HG03520 (cell line): ENCODE results near the gene CHEK1.
"Not testable (repeated sequence)": the region's sequence is repeated elsewhere in the genome, so short reads cannot be mapped to it uniquely, and the experiment has no call there.

Experiments used
- ATAC-seq: cut with Tn5 transposase; IDR thresholded peaks from one replicate; pipeline ENCODE4 v1.9.1; 2021; ENCODE audit warnings: mild to moderate bottlenecking, moderate library complexity; ENCODE audit not compliant: unreplicated experiment

Gene CHEK1

DNA sequence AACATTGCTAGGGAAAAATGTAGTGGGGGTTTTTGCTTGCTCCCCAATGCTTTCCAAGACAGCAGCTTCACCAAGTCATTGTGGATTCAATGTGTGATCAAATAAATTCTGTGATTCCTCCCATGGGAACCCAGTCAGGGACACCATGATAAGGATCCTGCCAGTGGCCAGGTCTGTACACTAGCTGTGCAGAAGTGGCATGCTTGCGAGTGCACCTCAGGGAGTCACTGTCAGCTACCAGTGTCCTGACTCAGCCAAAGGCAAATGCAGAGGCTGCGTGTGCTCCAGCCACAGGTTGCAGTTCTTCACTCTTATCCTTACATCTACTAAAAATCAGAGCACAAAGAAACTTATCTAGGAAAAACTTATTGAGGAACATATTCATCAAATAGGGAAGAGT is 65.0 kb downstream of the CHEK1 start:
- ATAC-seq = no peak

DNA sequence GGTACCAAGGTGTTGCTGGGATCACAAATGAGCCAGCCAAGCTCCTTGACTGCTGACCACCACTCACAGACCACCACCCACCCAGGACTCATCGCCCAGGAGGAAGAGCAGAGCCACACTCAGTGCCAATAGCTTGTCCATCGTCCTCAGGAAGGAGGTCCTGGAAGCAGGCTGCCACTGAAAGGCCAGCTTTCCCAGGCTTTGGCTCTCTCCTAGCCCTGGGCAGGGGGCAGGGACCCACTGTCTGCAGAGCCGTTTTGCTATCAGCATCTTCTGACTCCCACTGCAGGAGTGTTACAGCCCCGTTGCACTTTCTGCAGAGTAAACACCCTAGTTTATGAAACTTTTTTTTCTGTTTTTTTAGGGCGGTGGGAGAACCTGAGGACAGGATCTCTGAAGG is 67.9 kb downstream of the CHEK1 start:
- no peak for ATAC-seq

DNA sequence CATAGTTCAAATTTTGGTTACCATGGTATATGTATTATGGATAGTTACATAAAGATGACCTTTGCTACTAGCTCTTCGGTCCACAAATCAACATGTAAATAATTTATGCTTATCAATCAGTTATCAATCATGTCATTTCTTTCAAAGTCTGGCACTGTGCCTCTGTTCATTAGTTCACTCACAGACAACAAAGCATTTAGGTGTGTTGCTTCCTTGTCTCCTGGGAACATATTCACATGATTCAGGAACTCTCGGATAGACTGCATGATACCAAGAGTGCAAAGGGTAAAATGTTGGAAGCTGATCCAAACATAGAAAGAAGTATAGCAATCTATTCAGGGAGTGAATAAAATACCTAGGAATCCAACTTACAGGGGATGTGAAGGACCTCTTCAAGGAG is 70.0 kb downstream of the CHEK1 start:
- no peak for ATAC-seq

DNA sequence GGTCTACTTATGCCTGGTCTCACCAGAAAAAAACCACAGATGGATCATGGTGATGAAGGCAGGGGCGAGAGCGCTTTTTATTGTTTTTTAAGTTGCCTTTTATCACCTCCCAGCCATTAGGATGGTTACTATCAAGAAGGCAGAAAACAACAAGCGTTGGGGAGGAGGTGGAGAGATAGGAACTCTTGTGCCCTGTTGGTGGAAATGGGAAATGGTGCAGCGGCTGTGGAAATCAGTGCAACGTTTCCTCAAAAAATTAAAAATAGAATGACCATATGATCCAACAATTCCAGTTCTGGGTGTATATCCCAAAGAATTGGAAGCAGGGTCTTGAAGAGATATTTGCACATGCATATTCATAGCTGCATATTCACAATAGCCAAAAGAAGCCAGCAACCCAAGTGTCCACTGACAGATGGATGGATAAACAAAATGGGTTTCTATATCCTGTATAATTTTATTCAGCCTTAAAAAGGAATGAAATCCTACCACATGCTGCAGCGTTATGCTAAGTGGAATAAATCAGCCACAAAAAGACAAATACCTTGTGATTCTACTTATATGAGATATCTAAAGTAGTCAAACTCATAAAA is 76.2 kb downstream of the CHEK1 start:
- ATAC-seq = no peak

DNA sequence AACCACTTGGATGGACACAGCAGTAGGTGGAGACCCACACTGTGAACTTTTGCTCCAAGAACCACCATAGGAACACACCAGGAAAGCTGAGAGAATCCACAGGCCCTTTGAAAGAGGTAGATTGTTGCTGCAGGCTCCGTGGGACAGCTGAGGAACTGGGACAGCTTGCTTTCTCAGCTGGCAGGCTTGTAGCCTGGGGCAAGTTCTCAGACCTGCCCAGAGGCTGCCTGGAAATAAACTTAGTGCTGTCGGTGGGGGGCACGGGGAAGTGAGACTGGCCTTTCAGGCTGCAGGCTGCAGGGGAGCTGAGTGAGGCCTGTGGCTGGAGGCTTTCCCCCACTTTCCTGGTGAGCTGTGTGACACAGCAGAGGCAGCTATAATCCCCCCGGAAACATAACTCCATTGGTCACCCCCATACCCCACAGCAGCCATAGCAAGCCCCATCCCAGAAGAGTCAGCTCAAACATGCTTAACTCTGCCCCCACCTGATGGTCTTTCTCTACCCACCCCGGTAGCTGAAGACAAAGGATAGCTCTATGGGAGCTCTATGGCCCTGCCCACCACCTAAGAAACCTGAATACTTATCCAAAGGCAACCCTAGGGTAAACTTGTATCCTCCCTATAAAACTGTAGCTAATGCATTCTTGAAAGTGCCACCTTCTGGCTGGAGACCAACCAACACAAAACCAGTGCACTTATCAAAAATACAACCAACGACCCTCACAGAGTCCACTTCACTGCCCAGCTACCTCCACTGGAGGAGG is 77.1 kb downstream of the CHEK1 start:
- no peak for ATAC-seq

DNA sequence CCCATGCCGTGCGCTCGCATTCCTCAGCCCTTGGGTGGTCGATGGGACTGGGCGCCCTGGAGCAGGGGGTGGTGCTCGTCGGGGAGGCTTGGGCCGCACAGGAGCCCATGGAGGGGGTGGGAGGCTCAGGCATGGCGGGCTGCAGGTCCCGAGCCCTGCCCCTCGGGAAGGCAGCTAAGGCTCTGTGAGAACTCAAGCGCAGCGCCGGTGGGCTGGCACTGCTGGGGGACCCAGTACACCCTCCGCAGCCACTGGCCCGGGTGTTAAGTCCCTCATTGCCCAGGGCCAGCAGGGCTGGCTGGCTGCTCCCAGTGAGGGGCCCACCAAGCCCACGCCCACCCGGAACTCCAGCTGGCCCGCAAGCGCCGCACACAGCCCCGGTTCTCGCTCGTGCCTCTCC is 79.7 kb downstream of the CHEK1 start:
- ATAC-seq = not testable (repeated sequence)

DNA sequence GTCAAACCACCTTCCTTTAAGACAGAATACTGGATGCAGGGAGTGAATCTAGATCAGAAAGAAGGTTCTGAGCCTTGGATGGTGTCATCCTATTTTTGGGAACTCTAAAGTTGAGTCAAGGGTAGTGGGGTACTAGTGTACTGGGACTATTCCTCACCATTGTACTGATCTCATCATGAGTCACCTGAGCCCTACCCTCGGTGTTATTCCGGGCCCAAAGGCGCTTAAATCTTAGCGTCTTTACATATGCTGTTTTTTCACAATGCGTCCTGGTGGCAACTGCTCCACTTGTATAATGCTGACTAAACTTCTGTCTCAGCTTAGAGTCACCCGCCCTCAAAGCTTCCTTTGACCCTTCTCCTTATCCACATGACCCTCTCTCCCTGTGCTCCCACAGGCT is 95.8 kb downstream of the CHEK1 start:
- no peak for ATAC-seq

DNA sequence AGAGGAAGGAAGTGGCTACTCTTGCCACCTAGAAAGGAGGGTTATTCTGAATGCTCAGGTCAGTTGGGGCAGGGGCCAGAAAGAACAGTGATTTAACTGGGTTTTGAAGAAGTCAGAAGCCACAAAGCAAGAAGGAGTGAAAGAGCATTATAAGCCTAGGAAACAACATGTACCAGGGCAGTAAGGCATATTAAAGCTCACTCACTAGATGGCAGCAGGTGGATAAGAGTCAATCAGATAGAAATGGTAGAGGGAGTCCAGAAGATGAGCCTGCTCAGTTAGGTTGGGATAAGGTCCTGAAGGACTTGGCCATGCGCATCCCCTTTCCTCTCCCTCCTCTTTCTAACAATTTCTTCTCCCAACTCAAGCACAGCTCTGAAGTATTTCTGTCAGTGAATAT is 99.2 kb downstream of the CHEK1 start:
- ATAC-seq = no peak
